SK-N-DZ (cell line): ENCODE data around the gene SUOX.
A peak's percentile ranks its signal among the peaks of the same experiment; 100 is the strongest.
"Not testable (repeated sequence)": the region's sequence is repeated elsewhere in the genome, so short reads cannot be mapped to it uniquely, and the experiment has no call there.

Source experiments
- DNase-seq: peaks from one replicate; pipeline ENCODE4 v3.0.0-alpha.2; 2015; ENCODE audit warnings: low spot score

The SUOX gene

GRCh38 chr12:55983232-55983842, 13.7 kb upstream of the SUOX start:
- DNase-seq = no peak

GRCh38 chr12:55984861-55985260, 12.2 kb upstream of the SUOX start:
- DNase-seq = no peak

GRCh38 chr12:55985341-55985740, 11.7 kb upstream of the SUOX start:
- no peak for DNase-seq

GRCh38 chr12:55985976-55986375, 11.1 kb upstream of the SUOX start:
- not testable (repeated sequence) for DNase-seq

- DNase-seq = no peak
Observed at GRCh38 chr12:55991110-55991509, 6.0 kb upstream of the SUOX start.

- no peak for DNase-seq
Observed at GRCh38 chr12:55993230-55993853, 3.7 kb upstream of the SUOX start.

- no peak for DNase-seq
Observed at GRCh38 chr12:55995366-55995765, 1.7 kb upstream of the SUOX start.

GRCh38 chr12:55996201-55996714, 818 bp upstream of the SUOX start:
- DNase-seq = peak; percentile 58

- DNase-seq = no peak
Observed at GRCh38 chr12:55997535-55997859, 421 bp downstream of the SUOX start.

- DNase-seq = not testable (repeated sequence)
Observed at GRCh38 chr12:55999522-55999921, 2.4 kb downstream of the SUOX start.

- not testable (repeated sequence) for DNase-seq
Observed at GRCh38 chr12:55999999-56000540, 3.0 kb downstream of the SUOX start.

GRCh38 chr12:56001487-56002100, 4.5 kb downstream of the SUOX start:
- DNase-seq = no peak

- DNase-seq = not testable (repeated sequence)
Observed at GRCh38 chr12:56003376-56003775, 6.3 kb downstream of the SUOX start.

- no peak for DNase-seq
Observed at GRCh38 chr12:56004211-56004610, 7.1 kb downstream of the SUOX start.

GRCh38 chr12:56007564-56008559, 10.8 kb downstream of the SUOX start:
- peak; percentile 61 for DNase-seq

- DNase-seq = no peak
Observed at GRCh38 chr12:56010111-56010570, 13.1 kb downstream of the SUOX start.

- DNase-seq = no peak
Observed at GRCh38 chr12:56011509-56012090, 14.5 kb downstream of the SUOX start.

GRCh38 chr12:56013482-56013881, 16.4 kb downstream of the SUOX start:
- DNase-seq = no peak

- no peak for DNase-seq
Observed at GRCh38 chr12:56014205-56014604, 17.1 kb downstream of the SUOX start.

GRCh38 chr12:56017181-56017580, 20.1 kb downstream of the SUOX start:
- no peak for DNase-seq

- DNase-seq = no peak
Observed at GRCh38 chr12:56018356-56018755, 21.3 kb downstream of the SUOX start.
